Ascending aorta (tissue), 2 donors: ENCODE data around the gene RSRC1. TPM values are rescaled to one million over a fixed set of nuclear protein-coding genes. Genes with fewer than 3 reads are reported as not detected.

Experiments
- DNase-seq, 2 donors: peaks; one replicate each; pipeline ENCODE4 v3.0.0-alpha.2; 2019; ENCODE audit warnings: low spot score in 2 of 2
- H3K27ac ChIP-seq, 2 donors: fragments of 200-600 bp; sonication (generic); one replicate each; pipeline ENCODE4 v1.5.1; 2016 to 2017; ENCODE audit warnings: mild to moderate bottlenecking in 1 of 2
- H3K27me3 ChIP-seq: fragments of 200-600 bp; sonication (generic); one replicate; pipeline ENCODE4 v1.5.1; 2017
- H3K36me3 ChIP-seq, 2 donors: fragments of 200-600 bp; sonication (generic); one replicate each; pipeline ENCODE4 v1.5.1; 2016
- H3K4me1 ChIP-seq, 2 donors: fragments of 200-600 bp; sonication (generic); one replicate each; pipeline ENCODE4 v1.5.1; 2016 to 2017; ENCODE audit warnings: mild to moderate bottlenecking in 1 of 2
- H3K4me3 ChIP-seq, 2 donors: fragments of 200-600 bp; sonication (generic); one replicate each; pipeline ENCODE4 v1.5.1; 2016 to 2017; ENCODE audit warnings: mild to moderate bottlenecking in 1 of 2
- H3K9me3 ChIP-seq, 2 donors: fragments of 200-600 bp; sonication (generic); one replicate each; pipeline ENCODE4 v1.5.1; 2016
- intact Hi-C: fragments of 100-400 bp; cut with DNase I; formaldehyde crosslinking; loops from one replicate; pipeline ENCODE4 v1.15.1; 2023
- total RNA-seq: library from RNA; depleted of rRNA; stranded (reverse); fragments of >200 nt; gene quantifications from one replicate; pipeline ENCODE4 v1.1.0, GENCODE V29; 2016
- TF ChIP-seq, protein P1 (sequence below), 3 experiments: fragments of 200-600 bp in 2 of 3; fragments of 450-650 bp in 1 of 3; sonication (generic) in 2 of 3; IDR thresholded peaks; one replicate each; pipeline ENCODE4 v1.5.1; 2016 to 2019; ENCODE audit warnings: antibody characterized with exemption in 3 of 3, mild to moderate bottlenecking in 1 of 3, moderate library complexity in 1 of 3

RSRC1 gene
- total RNA-seq, 1 donor from 2014 or later: 28.0 TPM

DNA sequence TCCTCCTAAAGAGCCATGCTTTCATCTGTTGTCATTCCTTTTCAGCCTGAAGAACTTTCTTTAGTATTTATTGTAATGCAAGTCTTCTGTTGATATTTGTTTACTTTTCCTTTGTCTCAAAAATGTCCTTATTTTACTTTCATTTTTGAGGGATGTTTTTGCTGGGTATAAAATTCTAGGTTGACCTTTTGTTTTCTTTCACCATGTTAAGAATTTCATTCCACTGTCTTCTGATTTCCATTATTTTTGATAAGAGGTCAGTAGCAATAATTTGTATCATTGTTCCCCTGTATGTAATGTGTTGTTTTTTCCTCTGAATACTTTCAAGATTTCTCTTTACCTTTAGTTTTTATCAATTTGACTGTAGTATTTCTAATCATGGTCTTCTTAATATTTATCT, 91.1 kb downstream of the RSRC1 start:
- H3K36me3 ChIP-seq: peaks cover 2 to 11% of the 10 kb centered on the region in 2 donors
- no peak overlapping the region for H3K4me3 ChIP-seq
- TF ChIP-seq, protein P1, sequence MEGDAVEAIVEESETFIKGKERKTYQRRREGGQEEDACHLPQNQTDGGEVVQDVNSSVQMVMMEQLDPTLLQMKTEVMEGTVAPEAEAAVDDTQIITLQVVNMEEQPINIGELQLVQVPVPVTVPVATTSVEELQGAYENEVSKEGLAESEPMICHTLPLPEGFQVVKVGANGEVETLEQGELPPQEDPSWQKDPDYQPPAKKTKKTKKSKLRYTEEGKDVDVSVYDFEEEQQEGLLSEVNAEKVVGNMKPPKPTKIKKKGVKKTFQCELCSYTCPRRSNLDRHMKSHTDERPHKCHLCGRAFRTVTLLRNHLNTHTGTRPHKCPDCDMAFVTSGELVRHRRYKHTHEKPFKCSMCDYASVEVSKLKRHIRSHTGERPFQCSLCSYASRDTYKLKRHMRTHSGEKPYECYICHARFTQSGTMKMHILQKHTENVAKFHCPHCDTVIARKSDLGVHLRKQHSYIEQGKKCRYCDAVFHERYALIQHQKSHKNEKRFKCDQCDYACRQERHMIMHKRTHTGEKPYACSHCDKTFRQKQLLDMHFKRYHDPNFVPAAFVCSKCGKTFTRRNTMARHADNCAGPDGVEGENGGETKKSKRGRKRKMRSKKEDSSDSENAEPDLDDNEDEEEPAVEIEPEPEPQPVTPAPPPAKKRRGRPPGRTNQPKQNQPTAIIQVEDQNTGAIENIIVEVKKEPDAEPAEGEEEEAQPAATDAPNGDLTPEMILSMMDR (IDR thresholded peaks at IDR 0.05): no peak
- H3K9me3 ChIP-seq: peaks cover 3 to 28% of the 10 kb centered on the region in 2 donors
- no peaks in the 10 kb centered on the region for H3K4me1 ChIP-seq
- no peak for DNase-seq
- H3K27me3 ChIP-seq: no peaks in the 10 kb centered on the region
- no peak overlapping the region for H3K27ac ChIP-seq
- intact Hi-C loops: no loop called here

DNA sequence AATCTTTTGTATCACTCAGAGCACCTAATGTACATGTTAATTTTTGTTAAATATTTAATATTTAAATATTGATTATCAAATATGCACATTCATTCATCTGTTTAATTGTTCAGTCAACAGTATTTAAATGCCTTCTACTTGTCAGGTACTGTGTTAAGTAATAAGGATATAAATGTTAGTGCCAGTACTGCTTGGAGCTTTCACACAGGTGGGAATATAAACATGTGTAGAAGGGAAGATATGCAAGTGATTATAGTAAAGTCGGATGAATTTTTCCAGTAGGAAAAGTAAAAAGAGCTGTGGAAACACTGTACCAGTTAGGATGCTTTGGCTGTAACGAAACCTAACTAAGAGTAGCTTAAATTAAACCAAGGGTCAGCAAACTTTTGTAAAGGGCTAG, 95.4 kb downstream of the RSRC1 start:
- intact Hi-C loops: no loop called here
- Histone ChIP-seq H3K4me3 (no peak overlapping the region), H3K4me1 (no peaks in the 10 kb centered on the region), H3K27ac (no peak overlapping the region), H3K9me3 (peaks cover 3 to 12% of the 10 kb centered on the region in 2 donors), H3K27me3 (no peaks in the 10 kb centered on the region), H3K36me3 (peaks cover 2 to 6% of the 10 kb centered on the region in 2 donors)
- no peak for DNase-seq
- TF ChIP-seq, protein P1 (IDR thresholded peaks at IDR 0.05): no peak

DNA sequence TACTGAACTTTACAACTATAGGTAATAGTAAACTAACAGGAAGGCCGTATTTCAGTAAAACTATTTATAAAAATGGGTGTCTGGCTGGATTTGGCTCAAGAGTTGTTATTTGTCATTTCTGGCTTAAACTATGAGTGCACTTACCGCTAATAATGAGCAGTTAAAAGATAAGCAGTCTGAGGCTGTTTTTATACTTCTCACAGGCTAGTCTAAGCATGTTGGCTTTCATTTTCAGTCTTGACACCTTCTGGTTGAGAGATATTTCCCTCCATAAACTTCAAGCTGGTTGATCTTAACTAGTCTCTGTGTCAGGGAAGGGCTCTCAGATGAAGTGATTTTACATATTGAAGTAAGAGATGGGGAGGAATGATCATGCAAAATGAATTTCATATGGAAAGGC, 96.1 kb downstream of the RSRC1 start:
- H3K4me1 ChIP-seq: no peaks in the 10 kb centered on the region
- no peak for DNase-seq
- no peaks in the 10 kb centered on the region for H3K27me3 ChIP-seq
- peaks cover 0 to 6% of the 10 kb centered on the region in 2 donors for H3K9me3 ChIP-seq
- TF ChIP-seq, protein P1 (IDR thresholded peaks at IDR 0.05): no peak
- H3K36me3 ChIP-seq: peaks cover 2 to 6% of the 10 kb centered on the region in 2 donors
- H3K4me3 ChIP-seq: no peak overlapping the region
- H3K27ac ChIP-seq: no peak overlapping the region
- intact Hi-C loops: no loop called here

DNA sequence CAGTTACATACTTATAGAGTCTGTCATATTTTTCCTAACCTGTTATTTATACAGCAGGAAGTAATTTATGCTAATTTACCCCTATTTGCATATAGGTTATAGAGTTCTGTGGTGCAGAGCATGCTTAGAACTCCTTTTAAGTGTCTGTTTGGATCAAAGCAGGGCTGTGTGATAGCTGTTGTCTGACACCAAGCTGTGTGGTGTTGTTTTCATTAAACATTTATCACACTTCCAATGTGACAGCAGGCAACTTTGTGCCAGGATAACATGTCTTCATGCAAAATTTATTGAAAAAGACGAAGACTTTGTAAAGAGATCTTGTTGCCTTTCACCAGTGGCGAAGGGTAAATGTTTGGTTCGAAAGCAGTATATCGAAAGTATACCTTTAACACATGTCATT, 100.2 kb downstream of the RSRC1 start:
- H3K4me3 ChIP-seq: no peak overlapping the region
- H3K4me1 ChIP-seq: no peaks in the 10 kb centered on the region
- intact Hi-C loops: no loop called here
- no peak for DNase-seq
- H3K36me3 ChIP-seq: no peaks in the 10 kb centered on the region
- no peaks in the 10 kb centered on the region for H3K27me3 ChIP-seq
- no peaks in the 10 kb centered on the region for H3K9me3 ChIP-seq
- TF ChIP-seq, protein P1 (IDR thresholded peaks at IDR 0.05): no peak
- no peak overlapping the region for H3K27ac ChIP-seq

DNA sequence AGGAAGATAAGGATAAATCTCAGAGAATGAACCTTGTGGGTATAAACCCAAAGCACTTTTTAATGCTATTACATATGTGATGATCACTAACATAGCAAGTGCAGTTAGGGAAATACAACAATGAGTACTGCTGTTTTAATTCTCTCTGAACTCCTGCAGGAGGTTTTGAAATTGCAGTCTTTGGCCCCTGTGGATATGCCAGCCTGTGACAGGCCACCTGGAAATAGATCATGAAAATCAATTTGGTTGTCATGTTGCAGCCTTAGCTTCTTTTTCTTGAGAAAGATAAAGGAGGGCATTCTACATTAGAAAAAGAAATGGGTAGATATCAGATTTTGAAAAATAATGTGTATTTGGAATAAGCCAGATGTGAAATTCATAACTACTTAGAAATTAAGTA, 103.6 kb downstream of the RSRC1 start:
- Histone ChIP-seq H3K9me3 (no peaks in the 10 kb centered on the region), H3K27me3 (no peaks in the 10 kb centered on the region), H3K36me3 (no peaks in the 10 kb centered on the region), H3K4me3 (no peak overlapping the region), H3K27ac (no peak overlapping the region), H3K4me1 (no peaks in the 10 kb centered on the region)
- intact Hi-C loops: no loop called here
- DNase-seq: no peak
- TF ChIP-seq, protein P1 (IDR thresholded peaks at IDR 0.05): no peak

DNA sequence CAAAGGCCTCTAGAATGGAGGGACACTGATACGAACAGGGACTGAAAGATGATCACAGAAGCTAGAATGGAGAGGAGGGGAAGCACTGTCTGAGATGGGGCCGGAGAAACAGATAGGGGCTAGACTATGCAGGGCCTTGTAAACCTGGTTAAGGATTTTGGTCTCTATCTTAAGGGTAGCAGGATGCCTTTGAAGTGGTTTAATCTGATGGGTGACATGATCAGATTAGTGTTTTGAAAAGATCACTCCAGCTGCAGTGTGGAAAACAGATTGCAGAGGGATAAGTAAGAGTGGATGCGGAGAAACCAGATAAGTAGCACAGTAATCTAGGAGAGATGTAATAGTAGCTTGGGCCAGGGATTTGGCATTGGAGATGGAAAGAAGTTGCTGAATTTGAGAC, 108.1 kb downstream of the RSRC1 start:
- DNase-seq: no peak
- TF ChIP-seq, protein P1 (IDR thresholded peaks at IDR 0.05): no peak
- H3K4me3 ChIP-seq: no peak overlapping the region
- intact Hi-C loops: no loop called here
- no peaks in the 10 kb centered on the region for H3K9me3 ChIP-seq
- no peaks in the 10 kb centered on the region for H3K4me1 ChIP-seq
- no peak overlapping the region for H3K27ac ChIP-seq
- H3K27me3 ChIP-seq: no peaks in the 10 kb centered on the region
- no peaks in the 10 kb centered on the region for H3K36me3 ChIP-seq
